OCI-LY1 (cell line): ENCODE measurements around the gene HOXA10.

Source experiments
- H2AFZ ChIP-seq: fragments of 200-600 bp; sonication (generic), shearing (Covaris generic); 2 replicates; pipeline ENCODE4 v1.6.0; 2014; ENCODE audit warnings: antibody characterized with exemption, mild to moderate bottlenecking, low read length
- H3F3A ChIP-seq: fragments of 200-600 bp; sonication (generic), shearing (Covaris generic); 2 replicates; pipeline ENCODE4 v1.6.0; 2014; ENCODE audit warnings: mild to moderate bottlenecking, antibody characterized with exemption, low read length, moderate library complexity; ENCODE audit not compliant: insufficient read depth
- H3K27ac ChIP-seq: fragments of 200-600 bp; sonication (generic); 2 replicates; pipeline ENCODE4 v1.5.1; 2014; ENCODE audit warnings: low read length, mixed run types, mild to moderate bottlenecking, low read depth; ENCODE audit not compliant: poor library complexity, severe bottlenecking
- H3K27me3 ChIP-seq: fragments of 200-600 bp; sonication (generic); 2 replicates; pipeline ENCODE4 v1.6.0; 2014; ENCODE audit warnings: antibody characterized with exemption, mild to moderate bottlenecking, low read length, moderate library complexity; ENCODE audit not compliant: insufficient read depth
- H3K36me3 ChIP-seq: fragments of 200-600 bp; sonication (generic); 2 replicates; pipeline ENCODE4 v1.6.1; 2014; ENCODE audit warnings: mild to moderate bottlenecking, antibody characterized with exemption, low read length, moderate library complexity, mixed read lengths; ENCODE audit not compliant: insufficient read depth
- H3K4me1 ChIP-seq: fragments of 200-600 bp; sonication (generic); 2 replicates; pipeline ENCODE4 v1.5.1; 2014; ENCODE audit warnings: mild to moderate bottlenecking, low read length, moderate library complexity; ENCODE audit not compliant: insufficient read depth, severe bottlenecking
- H3K4me2 ChIP-seq: fragments of 200-600 bp; sonication (generic), shearing (Covaris generic); 2 replicates; pipeline ENCODE4 v1.6.1; 2014; ENCODE audit warnings: low read length
- H3K4me3 ChIP-seq: fragments of 200-600 bp; sonication (generic); 2 replicates; pipeline ENCODE4 v1.5.1; 2014; ENCODE audit warnings: low read length, low read depth, mild to moderate bottlenecking, mixed read lengths; ENCODE audit not compliant: poor library complexity, severe bottlenecking
- H3K79me2 ChIP-seq: fragments of 200-600 bp; shearing (Covaris generic); 2 replicates; pipeline ENCODE4 v1.6.1; 2016; ENCODE audit warnings: mixed run types, low read length, mixed read lengths; ENCODE audit not compliant: insufficient read depth
- H3K9ac ChIP-seq: fragments of 200-600 bp; sonication (generic), shearing (Covaris generic); 2 replicates; pipeline ENCODE4 v1.6.1; 2014; ENCODE audit warnings: mild to moderate bottlenecking, low read length, mixed read lengths
- H3K9me2 ChIP-seq: fragments of 200-600 bp; sonication (generic), shearing (Covaris generic); 2 replicates; pipeline ENCODE4 v1.6.1; 2014; ENCODE audit warnings: low read depth, mild to moderate bottlenecking, low read length, mixed read lengths
- H3K9me3 ChIP-seq: fragments of 200-600 bp; shearing (Covaris generic); 2 replicates; pipeline ENCODE4 v1.6.1; 2014; ENCODE audit warnings: low read length, mixed read lengths
- H4K20me1 ChIP-seq: fragments of 200-600 bp; sonication (generic), shearing (Covaris generic); 2 replicates; pipeline ENCODE4 v1.6.0; 2016; ENCODE audit warnings: mild to moderate bottlenecking, low read length; ENCODE audit not compliant: insufficient read depth
- EZH2 ChIP-seq: fragments of 200-600 bp; sonication (generic), shearing (Covaris generic); IDR thresholded peaks from 2 replicates; pipeline ENCODE4 v1.8.0; 2017; ENCODE audit warnings: borderline replicate concordance, mixed run types, mild to moderate bottlenecking, antibody characterized with exemption, low read length, moderate library complexity, mixed read lengths
- TF ChIP-seq, protein P1 (sequence below): fragments of 200-600 bp; sonication (generic), shearing (Covaris generic); IDR thresholded peaks from 2 replicates; pipeline ENCODE4 v1.5.1; 2017; ENCODE audit warnings: mild to moderate bottlenecking, antibody characterized with exemption, low read length, moderate library complexity, mixed read lengths

Gene HOXA10

DNA sequence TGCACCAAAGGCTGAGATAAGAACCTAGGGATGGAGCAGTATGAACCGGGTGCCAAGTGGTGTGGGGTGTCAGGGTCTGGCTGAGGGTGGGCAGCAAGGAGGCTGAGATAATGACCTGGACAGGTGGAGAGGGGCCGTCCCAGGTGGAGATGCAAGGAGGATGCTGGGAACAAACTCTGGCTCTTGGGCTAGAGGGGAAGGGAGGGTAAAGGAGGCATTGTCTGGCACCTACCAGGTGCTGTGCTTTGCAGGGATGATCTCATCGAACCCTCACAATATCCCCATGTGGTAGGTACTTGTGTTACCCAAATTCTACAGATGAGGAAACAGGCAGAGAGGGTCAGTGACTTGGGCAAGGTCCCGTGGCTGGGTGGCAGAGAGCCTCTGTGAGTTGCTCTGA, 45.7 kb upstream of the HOXA10 start:
- no peak overlapping the region for H2AFZ ChIP-seq
- H3K4me3 ChIP-seq, result no peak overlapping the region
- TF ChIP-seq, protein P1, sequence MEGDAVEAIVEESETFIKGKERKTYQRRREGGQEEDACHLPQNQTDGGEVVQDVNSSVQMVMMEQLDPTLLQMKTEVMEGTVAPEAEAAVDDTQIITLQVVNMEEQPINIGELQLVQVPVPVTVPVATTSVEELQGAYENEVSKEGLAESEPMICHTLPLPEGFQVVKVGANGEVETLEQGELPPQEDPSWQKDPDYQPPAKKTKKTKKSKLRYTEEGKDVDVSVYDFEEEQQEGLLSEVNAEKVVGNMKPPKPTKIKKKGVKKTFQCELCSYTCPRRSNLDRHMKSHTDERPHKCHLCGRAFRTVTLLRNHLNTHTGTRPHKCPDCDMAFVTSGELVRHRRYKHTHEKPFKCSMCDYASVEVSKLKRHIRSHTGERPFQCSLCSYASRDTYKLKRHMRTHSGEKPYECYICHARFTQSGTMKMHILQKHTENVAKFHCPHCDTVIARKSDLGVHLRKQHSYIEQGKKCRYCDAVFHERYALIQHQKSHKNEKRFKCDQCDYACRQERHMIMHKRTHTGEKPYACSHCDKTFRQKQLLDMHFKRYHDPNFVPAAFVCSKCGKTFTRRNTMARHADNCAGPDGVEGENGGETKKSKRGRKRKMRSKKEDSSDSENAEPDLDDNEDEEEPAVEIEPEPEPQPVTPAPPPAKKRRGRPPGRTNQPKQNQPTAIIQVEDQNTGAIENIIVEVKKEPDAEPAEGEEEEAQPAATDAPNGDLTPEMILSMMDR, result no peak
- H3K4me1 ChIP-seq, result peaks cover 4% of the 10 kb centered on the region
- H3K27ac ChIP-seq, result no peak overlapping the region
- no peaks in the 10 kb centered on the region for H3K79me2 ChIP-seq
- H4K20me1 ChIP-seq, result no peaks in the 10 kb centered on the region
- no peak overlapping the region for H3K9ac ChIP-seq
- no peaks in the 10 kb centered on the region for H3K36me3 ChIP-seq
- H3K9me3 ChIP-seq, result no peaks in the 10 kb centered on the region
- no peak overlapping the region; the same call in 1 of the 2 replicates for H3K4me2 ChIP-seq
- no peaks in the 10 kb centered on the region for H3F3A ChIP-seq
- H3K27me3 ChIP-seq, result no peaks in the 10 kb centered on the region; the same call in 1 of the 2 replicates
- H3K9me2 ChIP-seq, result no peaks in the 10 kb centered on the region

DNA sequence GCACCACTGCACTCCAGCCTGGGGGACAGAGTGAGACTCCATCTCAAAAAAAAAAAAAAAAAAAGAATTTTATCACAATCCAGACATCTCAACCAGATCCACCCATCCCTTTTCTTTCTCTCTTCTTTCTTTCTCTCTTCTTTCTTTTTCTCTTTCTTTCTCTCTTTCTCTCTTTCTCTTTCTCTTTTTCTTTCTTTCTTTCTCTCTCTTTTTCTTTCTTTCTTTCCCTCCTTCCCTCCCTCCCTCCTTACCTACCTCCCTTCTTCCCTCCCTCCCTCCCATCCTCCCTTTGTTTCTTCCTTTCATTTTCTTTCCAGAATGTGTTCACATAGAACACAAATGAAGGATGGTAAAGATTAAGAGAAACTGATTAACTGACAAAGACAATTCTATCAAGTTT, 43.8 kb upstream of the HOXA10 start:
- no peaks in the 10 kb centered on the region for H3K9me2 ChIP-seq
- no peaks in the 10 kb centered on the region for H3F3A ChIP-seq
- H3K4me3 ChIP-seq, result no peak overlapping the region
- no peak overlapping the region for H3K4me2 ChIP-seq
- no peaks in the 10 kb centered on the region for H3K79me2 ChIP-seq
- H2AFZ ChIP-seq, result no peak overlapping the region
- H3K4me1 ChIP-seq, result peaks cover 4% of the 10 kb centered on the region
- H3K27me3 ChIP-seq, result peaks cover 8% of the 10 kb centered on the region; the same call in 1 of the 2 replicates
- H3K36me3 ChIP-seq, result no peaks in the 10 kb centered on the region
- H4K20me1 ChIP-seq, result no peaks in the 10 kb centered on the region
- H3K27ac ChIP-seq, result no peak overlapping the region
- no peak for TF ChIP-seq EZH2
- TF ChIP-seq, protein P1, result no peak
- no peak overlapping the region for H3K9ac ChIP-seq
- H3K9me3 ChIP-seq, result no peaks in the 10 kb centered on the region

DNA sequence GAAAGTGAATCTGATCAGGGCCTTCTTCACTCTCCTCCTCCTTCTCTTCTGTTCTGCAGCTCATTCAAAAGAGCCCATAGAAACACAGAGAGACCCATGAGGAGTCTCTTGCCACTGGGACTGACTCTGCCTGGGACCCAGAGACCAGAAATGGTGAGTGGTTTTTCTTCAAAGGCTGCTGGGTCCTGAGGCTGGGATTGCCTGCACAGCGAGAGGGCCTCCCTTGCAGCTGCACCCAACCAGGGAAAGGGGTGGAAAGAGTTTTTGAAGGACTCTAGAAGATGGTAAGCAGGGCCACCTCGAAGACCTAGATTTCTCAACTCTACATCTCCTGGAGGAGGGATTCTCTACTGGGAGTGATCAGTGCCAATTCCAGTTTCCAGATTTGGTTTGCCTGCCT, 41.2 kb upstream of the HOXA10 start:
- H3K9me2 ChIP-seq, result no peaks in the 10 kb centered on the region
- no peaks in the 10 kb centered on the region for H4K20me1 ChIP-seq
- no peak for TF ChIP-seq EZH2
- TF ChIP-seq, protein P1, result no peak
- no peak overlapping the region for H2AFZ ChIP-seq
- no peak overlapping the region for H3K27ac ChIP-seq
- peaks cover 8% of the 10 kb centered on the region; the same call in 1 of the 2 replicates for H3K27me3 ChIP-seq
- no peak overlapping the region for H3K4me3 ChIP-seq
- H3K36me3 ChIP-seq, result no peaks in the 10 kb centered on the region
- H3F3A ChIP-seq, result no peaks in the 10 kb centered on the region
- H3K9ac ChIP-seq, result no peak overlapping the region
- H3K79me2 ChIP-seq, result no peaks in the 10 kb centered on the region
- peaks cover 2% of the 10 kb centered on the region for H3K4me1 ChIP-seq
- no peaks in the 10 kb centered on the region for H3K9me3 ChIP-seq
- H3K4me2 ChIP-seq, result no peak overlapping the region
